ENCODE results near the gene ANKRD9.

Gene ANKRD9

DNA sequence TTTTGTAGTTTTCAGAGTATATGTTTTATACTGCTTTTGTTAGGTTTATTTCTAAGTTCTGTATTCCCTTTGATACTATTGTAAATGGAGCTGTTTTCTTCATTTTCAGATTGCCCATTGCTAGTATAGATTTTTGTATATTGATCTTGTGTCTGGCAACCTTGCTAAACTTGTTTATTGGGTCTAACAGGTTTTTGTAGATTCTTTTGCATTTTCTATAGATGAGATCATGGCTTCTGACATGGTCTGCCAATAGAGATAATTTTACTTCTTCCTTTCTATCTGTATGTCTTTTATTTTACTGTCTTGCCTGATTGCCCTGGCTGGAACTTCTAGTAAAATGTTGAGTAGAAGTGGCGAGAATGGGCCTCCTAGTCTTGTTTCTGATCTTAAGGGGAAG is 40.3 kb downstream of the ANKRD9 start:
- H3K4me3 ChIP-seq (ENCODE audit: control insufficient read depth in 1 of 7, extremely low read depth in 1 of 7, insufficient read depth in 4 of 7, low read depth in 2 of 7, low read length in 6 of 7) = no peak overlapping the region
- H3K36me3 ChIP-seq (ENCODE audit: control insufficient read depth in 4 of 4, insufficient read depth in 4 of 4, low read length in 3 of 4) = peaks cover 0 to 22% (median 14%) of the 10 kb centered on the region in 4 experiments
- peaks cover 0 to 11% (median under 1%) of the 10 kb centered on the region in 4 experiments for H3K4me1 ChIP-seq (ENCODE audit: control extremely low read depth in 1 of 4, control insufficient read depth in 4 of 4, insufficient read depth in 4 of 4, low read length in 3 of 4)
- no CpG with 5 or more reads among the region's 1 CpG for WGBS (ENCODE audit: insufficient coverage)
- POLR2A ChIA-PET = no interaction called here
- CTCF ChIA-PET = interaction anchor here (0.5 to 1.2 kb wide), 2 partner anchors 49 to 378 kb away, joined by 3 read pairs; no protein-coding TSS in a partner anchor
- peaks cover 0 to 3% (median 0%) of the 10 kb centered on the region in 5 experiments for H3K9me3 ChIP-seq (ENCODE audit: control extremely low read depth in 1 of 5, control insufficient read depth in 4 of 5, insufficient read depth in 2 of 5, low read depth in 1 of 5, low read length in 4 of 5)
- no peak overlapping the region for H3K27ac ChIP-seq (ENCODE audit: insufficient read depth in 1 of 2, low read depth in 1 of 2, low read length in 2 of 2, poor library complexity in 1 of 2, severe bottlenecking in 2 of 2)
- no peaks in the 10 kb centered on the region for H3K27me3 ChIP-seq (replicated peaks in 2 of 5; ENCODE audit: control insufficient read depth in 4 of 5, insufficient read depth in 5 of 5, low read length in 4 of 5)
- DNase-seq = no peak

DNA sequence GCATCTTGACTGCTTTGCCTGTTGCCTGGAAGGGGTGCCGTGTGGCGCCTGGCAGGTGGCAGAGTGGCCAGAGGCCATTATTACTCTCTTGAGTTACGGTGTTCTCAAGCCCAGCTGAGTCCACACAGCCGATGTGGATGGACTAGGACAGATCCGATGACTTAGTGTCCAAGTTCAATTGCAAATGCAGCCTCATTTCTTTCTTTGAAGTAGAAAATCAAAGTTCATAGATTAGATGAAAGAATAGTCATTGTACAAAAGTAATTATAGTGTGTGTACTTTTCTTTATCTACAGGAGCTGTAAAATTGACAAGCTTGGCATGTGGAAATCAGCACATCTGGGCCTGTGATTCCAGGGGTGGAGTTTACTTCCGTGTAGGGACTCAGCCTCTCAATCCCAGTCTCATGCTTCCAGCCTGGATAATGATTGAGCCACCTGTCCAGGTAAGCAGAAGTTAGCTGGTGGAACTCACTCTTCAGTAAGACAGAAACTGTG is 44.7 kb downstream of the ANKRD9 start:
- no peaks in the 10 kb centered on the region for H3K27me3 ChIP-seq (replicated peaks in 2 of 5; ENCODE audit: control insufficient read depth in 4 of 5, insufficient read depth in 5 of 5, low read length in 4 of 5)
- peaks cover 0 to 7% (median 5%) of the 10 kb centered on the region in 4 experiments for H3K4me1 ChIP-seq (ENCODE audit: control extremely low read depth in 1 of 4, control insufficient read depth in 4 of 4, insufficient read depth in 4 of 4, low read length in 3 of 4)
- no peak for DNase-seq
- no peak overlapping the region for H3K4me3 ChIP-seq (ENCODE audit: control insufficient read depth in 1 of 7, extremely low read depth in 1 of 7, insufficient read depth in 4 of 7, low read depth in 2 of 7, low read length in 6 of 7)
- WGBS (ENCODE audit: insufficient coverage) = 100% methylated on average over 6 of the region's 6 CpGs
- CTCF ChIA-PET = interaction anchor here (1.0 to 1.8 kb wide), 3 partner anchors 12 to 60 kb away, joined by 3 to 6 read pairs (median 4); no protein-coding TSS in a partner anchor
- POLR2A ChIA-PET = no interaction called here
- peaks cover 0 to 3% (median 0%) of the 10 kb centered on the region in 5 experiments for H3K9me3 ChIP-seq (ENCODE audit: control extremely low read depth in 1 of 5, control insufficient read depth in 4 of 5, insufficient read depth in 2 of 5, low read depth in 1 of 5, low read length in 4 of 5)
- H3K36me3 ChIP-seq (ENCODE audit: control insufficient read depth in 4 of 4, insufficient read depth in 4 of 4, low read length in 3 of 4) = peaks cover 0 to 24% (median 11%) of the 10 kb centered on the region in 4 experiments
- H3K27ac ChIP-seq (ENCODE audit: insufficient read depth in 1 of 2, low read depth in 1 of 2, low read length in 2 of 2, poor library complexity in 1 of 2, severe bottlenecking in 2 of 2) = no peak overlapping the region

DNA sequence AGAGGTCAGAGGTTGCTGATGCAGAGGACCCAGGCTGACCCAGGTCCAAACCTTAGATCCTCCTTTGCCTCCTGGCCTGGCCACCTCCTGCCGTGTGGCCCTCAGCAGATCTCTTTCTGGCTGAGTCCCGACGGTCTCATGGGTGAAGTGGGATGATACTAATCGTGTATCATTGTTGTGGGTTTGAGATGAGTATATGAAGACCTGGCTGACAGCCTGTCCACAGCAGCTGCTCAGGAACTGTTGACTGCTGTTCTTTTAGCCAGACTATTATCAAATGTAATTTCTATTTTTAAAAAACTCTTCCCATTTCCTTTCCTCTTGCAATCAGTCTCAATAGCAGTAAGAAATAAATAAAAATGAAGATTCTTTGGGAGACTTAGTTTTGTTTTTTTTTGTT is 45.6 kb downstream of the ANKRD9 start:
- WGBS (ENCODE audit: insufficient coverage) = no CpG with 5 or more reads among the region's 4 CpGs

DNA sequence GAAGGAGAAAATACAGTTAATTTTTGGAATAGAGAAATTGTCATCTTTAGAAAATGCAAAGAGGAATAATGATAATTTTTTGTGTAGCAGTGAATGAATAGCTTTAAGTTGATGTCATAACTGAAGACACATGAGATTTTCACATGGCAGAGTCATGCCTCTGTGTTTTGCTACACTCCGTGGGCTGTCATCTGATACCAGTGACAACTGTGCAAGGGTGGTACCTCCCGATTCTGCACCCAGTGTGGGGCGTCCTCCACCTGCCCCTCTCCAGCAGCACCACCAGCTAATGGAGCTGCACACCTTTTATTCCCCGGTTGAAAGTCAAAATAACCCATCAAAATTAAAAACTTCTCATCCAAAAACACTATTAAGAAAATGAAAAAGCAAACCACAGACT is 47.2 kb downstream of the ANKRD9 start:
- CTCF ChIA-PET = interaction anchor here (0.9 to 1.2 kb wide), 4 partner anchors 46 to 62 kb away, joined by 3 to 4 read pairs (median 3); no protein-coding TSS in a partner anchor
- H3K27me3 ChIP-seq (replicated peaks in 2 of 5; ENCODE audit: control insufficient read depth in 4 of 5, insufficient read depth in 5 of 5, low read length in 4 of 5) = no peaks in the 10 kb centered on the region
- DNase-seq = no peak
- WGBS (ENCODE audit: insufficient coverage) = 94% methylated on average over 3 of the region's 4 CpGs
- no peak overlapping the region for H3K4me3 ChIP-seq (ENCODE audit: control insufficient read depth in 1 of 7, extremely low read depth in 1 of 7, insufficient read depth in 4 of 7, low read depth in 2 of 7, low read length in 6 of 7)
- POLR2A ChIA-PET = no interaction called here
- peaks cover 0 to 29% (median 17%) of the 10 kb centered on the region in 4 experiments for H3K36me3 ChIP-seq (ENCODE audit: control insufficient read depth in 4 of 4, insufficient read depth in 4 of 4, low read length in 3 of 4)
- no peaks in the 10 kb centered on the region for H3K9me3 ChIP-seq (ENCODE audit: control extremely low read depth in 1 of 5, control insufficient read depth in 4 of 5, insufficient read depth in 2 of 5, low read depth in 1 of 5, low read length in 4 of 5)
- no peak overlapping the region for H3K27ac ChIP-seq (ENCODE audit: insufficient read depth in 1 of 2, low read depth in 1 of 2, low read length in 2 of 2, poor library complexity in 1 of 2, severe bottlenecking in 2 of 2)
- H3K4me1 ChIP-seq (ENCODE audit: control extremely low read depth in 1 of 4, control insufficient read depth in 4 of 4, insufficient read depth in 4 of 4, low read length in 3 of 4) = peaks cover 0 to 7% (median 5%) of the 10 kb centered on the region in 4 experiments

More for the DNA sequence above, 45.6 kb downstream of the ANKRD9 start:
- Histone ChIP-seq H3K27ac (ENCODE audit: insufficient read depth in 1 of 2, low read depth in 1 of 2, low read length in 2 of 2, poor library complexity in 1 of 2, severe bottlenecking in 2 of 2) (no peak overlapping the region), H3K4me1 (ENCODE audit: control extremely low read depth in 1 of 4, control insufficient read depth in 4 of 4, insufficient read depth in 4 of 4, low read length in 3 of 4) (peaks cover 0 to 7% (median 5%) of the 10 kb centered on the region in 4 experiments), H3K27me3 (replicated peaks in 2 of 5; ENCODE audit: control insufficient read depth in 4 of 5, insufficient read depth in 5 of 5, low read length in 4 of 5) (no peaks in the 10 kb centered on the region), H3K9me3 (ENCODE audit: control extremely low read depth in 1 of 5, control insufficient read depth in 4 of 5, insufficient read depth in 2 of 5, low read depth in 1 of 5, low read length in 4 of 5) (no peaks in the 10 kb centered on the region), H3K4me3 (ENCODE audit: control insufficient read depth in 1 of 7, extremely low read depth in 1 of 7, insufficient read depth in 4 of 7, low read depth in 2 of 7, low read length in 6 of 7) (no peak overlapping the region), H3K36me3 (ENCODE audit: control insufficient read depth in 4 of 4, insufficient read depth in 4 of 4, low read length in 3 of 4) (peaks cover 0 to 24% (median 11%) of the 10 kb centered on the region in 4 experiments)
- DNase-seq = no peak
- ChIA-PET POLR2A (no interaction called here), CTCF (no interaction called here)

DNA sequence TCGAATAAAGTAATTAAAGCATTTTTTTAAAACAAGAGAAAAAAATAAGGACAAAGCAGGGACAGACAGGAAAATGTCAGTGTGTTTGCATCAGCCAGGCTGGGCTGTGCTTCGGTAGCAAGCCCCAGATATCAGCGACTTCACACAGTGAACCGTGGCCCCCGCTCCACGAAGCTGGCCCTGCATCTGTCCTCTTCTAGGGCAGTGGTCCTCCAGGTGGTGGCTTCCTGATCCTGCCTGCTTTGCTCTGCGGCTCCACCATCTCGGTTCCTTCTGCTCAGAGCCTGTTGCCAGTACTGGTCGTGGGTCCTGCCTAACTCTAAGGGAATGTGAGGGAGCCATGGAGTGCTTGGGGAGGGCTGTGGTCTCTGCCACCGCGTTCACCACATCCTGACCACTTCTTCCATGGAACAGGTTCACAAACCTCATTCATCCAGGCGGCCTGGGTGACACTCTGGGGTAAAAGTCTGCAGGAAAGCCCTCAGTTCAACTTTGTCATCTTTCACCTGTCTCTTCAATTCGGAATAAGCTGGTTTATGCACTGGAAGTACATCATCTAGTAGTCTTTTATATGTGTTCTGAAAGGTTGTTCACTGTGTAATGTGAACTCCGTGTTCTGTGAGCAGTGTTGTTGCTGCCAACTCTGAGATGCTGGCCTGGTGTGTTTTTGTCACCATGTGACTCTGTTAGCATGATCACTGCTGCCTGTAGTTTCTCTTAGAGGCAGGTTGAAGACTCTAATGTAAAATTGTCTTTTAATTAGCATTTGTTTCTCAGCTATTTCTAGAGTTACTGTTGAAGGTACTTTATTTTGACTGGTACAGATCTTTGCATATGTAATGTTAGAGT is 47.9 kb downstream of the ANKRD9 start:
- ChIA-PET CTCF (interaction anchor here (0.9 to 1.2 kb wide), 4 partner anchors 47 to 63 kb away, joined by 3 to 4 read pairs (median 3); no protein-coding TSS in a partner anchor), POLR2A (no interaction called here)
- DNase-seq = peak in 2 of 3 donors; percentile 36 to 44
- Histone ChIP-seq H3K27me3 (replicated peaks in 2 of 5; ENCODE audit: control insufficient read depth in 4 of 5, insufficient read depth in 5 of 5, low read length in 4 of 5) (no peaks in the 10 kb centered on the region), H3K36me3 (ENCODE audit: control insufficient read depth in 4 of 4, insufficient read depth in 4 of 4, low read length in 3 of 4) (peaks cover 0 to 28% (median 17%) of the 10 kb centered on the region in 4 experiments), H3K9me3 (ENCODE audit: control extremely low read depth in 1 of 5, control insufficient read depth in 4 of 5, insufficient read depth in 2 of 5, low read depth in 1 of 5, low read length in 4 of 5) (no peaks in the 10 kb centered on the region), H3K4me3 (ENCODE audit: control insufficient read depth in 1 of 7, extremely low read depth in 1 of 7, insufficient read depth in 4 of 7, low read depth in 2 of 7, low read length in 6 of 7) (no peak overlapping the region), H3K4me1 (ENCODE audit: control extremely low read depth in 1 of 4, control insufficient read depth in 4 of 4, insufficient read depth in 4 of 4, low read length in 3 of 4) (peaks cover 0 to 7% (median 5%) of the 10 kb centered on the region in 4 experiments), H3K27ac (ENCODE audit: insufficient read depth in 1 of 2, low read depth in 1 of 2, low read length in 2 of 2, poor library complexity in 1 of 2, severe bottlenecking in 2 of 2) (no peak overlapping the region)
- 49% methylated on average over 13 of the region's 14 CpGs for WGBS (ENCODE audit: insufficient coverage)

- peaks cover 0 to 7% (median 5%) of the 10 kb centered on the region in 4 experiments for H3K4me1 ChIP-seq (ENCODE audit: control extremely low read depth in 1 of 4, control insufficient read depth in 4 of 4, insufficient read depth in 4 of 4, low read length in 3 of 4)
- no peaks in the 10 kb centered on the region for H3K9me3 ChIP-seq (ENCODE audit: control extremely low read depth in 1 of 5, control insufficient read depth in 4 of 5, insufficient read depth in 2 of 5, low read depth in 1 of 5, low read length in 4 of 5)
- no CpG with 5 or more reads among the region's 2 CpGs for WGBS (ENCODE audit: insufficient coverage)
- ChIA-PET CTCF (interaction anchor here (0.8 to 0.9 kb wide), 3 partner anchors 19 to 28 kb away, joined by 3 read pairs; no protein-coding TSS in a partner anchor), POLR2A (no interaction called here)
- H3K27me3 ChIP-seq (replicated peaks in 2 of 5; ENCODE audit: control insufficient read depth in 4 of 5, insufficient read depth in 5 of 5, low read length in 4 of 5) = no peaks in the 10 kb centered on the region
- no peak overlapping the region for H3K4me3 ChIP-seq (ENCODE audit: control insufficient read depth in 1 of 7, extremely low read depth in 1 of 7, insufficient read depth in 4 of 7, low read depth in 2 of 7, low read length in 6 of 7)
- H3K27ac ChIP-seq (ENCODE audit: insufficient read depth in 1 of 2, low read depth in 1 of 2, low read length in 2 of 2, poor library complexity in 1 of 2, severe bottlenecking in 2 of 2) = no peak overlapping the region
- no peak for DNase-seq
- H3K36me3 ChIP-seq (ENCODE audit: control insufficient read depth in 4 of 4, insufficient read depth in 4 of 4, low read length in 3 of 4) = peaks cover 0 to 29% (median 15%) of the 10 kb centered on the region in 4 experiments
Observed at GRCh38 chr14:102457509-102457908, 52.1 kb downstream of the ANKRD9 start.

DNA sequence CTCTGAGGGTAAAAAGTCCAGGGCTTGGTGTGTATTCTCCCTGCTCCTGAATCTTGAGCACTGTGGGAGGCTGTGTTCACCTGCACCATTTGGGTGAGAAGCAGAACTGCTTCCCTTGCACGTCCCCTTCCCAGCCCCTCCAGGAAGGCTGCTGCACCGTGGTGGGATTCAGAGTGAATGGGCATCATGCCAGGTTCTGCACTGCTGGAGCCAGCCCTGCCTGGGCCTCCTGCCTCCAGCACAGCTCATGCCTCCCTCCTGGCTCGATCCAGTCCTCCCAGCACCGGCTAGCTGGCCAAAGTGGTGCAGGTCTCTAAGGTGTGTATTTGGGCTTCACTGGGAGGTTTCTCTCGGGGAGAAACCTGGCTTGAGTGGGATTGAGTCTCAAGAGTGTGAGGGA is 54.9 kb downstream of the ANKRD9 start:
- Histone ChIP-seq H3K27ac (ENCODE audit: insufficient read depth in 1 of 2, low read depth in 1 of 2, low read length in 2 of 2, poor library complexity in 1 of 2, severe bottlenecking in 2 of 2) (no peak overlapping the region), H3K9me3 (ENCODE audit: control extremely low read depth in 1 of 5, control insufficient read depth in 4 of 5, insufficient read depth in 2 of 5, low read depth in 1 of 5, low read length in 4 of 5) (no peaks in the 10 kb centered on the region), H3K4me1 (ENCODE audit: control extremely low read depth in 1 of 4, control insufficient read depth in 4 of 4, insufficient read depth in 4 of 4, low read length in 3 of 4) (no peaks in the 10 kb centered on the region), H3K27me3 (replicated peaks in 2 of 5; ENCODE audit: control insufficient read depth in 4 of 5, insufficient read depth in 5 of 5, low read length in 4 of 5) (no peaks in the 10 kb centered on the region), H3K36me3 (ENCODE audit: control insufficient read depth in 4 of 4, insufficient read depth in 4 of 4, low read length in 3 of 4) (peaks cover 7 to 50% (median 29%) of the 10 kb centered on the region in 4 experiments), H3K4me3 (ENCODE audit: control insufficient read depth in 1 of 7, extremely low read depth in 1 of 7, insufficient read depth in 4 of 7, low read depth in 2 of 7, low read length in 6 of 7) (no peak overlapping the region)
- DNase-seq = no peak
- CTCF ChIA-PET = interaction anchor here (1.2 kb wide), 1 partner anchor 61 kb away, joined by 3 read pairs; no protein-coding TSS in a partner anchor
- POLR2A ChIA-PET = no interaction called here
- 82% methylated on average over 3 of the region's 5 CpGs for WGBS (ENCODE audit: insufficient coverage)
